Upper lobe of right lung (tissue), 1 donor: ENCODE results near the gene RASL10B. TPM values are rescaled to one million over a fixed set of nuclear protein-coding genes. Genes with fewer than 3 reads are reported as not detected.

Experiments
- ATAC-seq: fragments of 200-7000 bp; cut with Tn5 transposase; one replicate; pipeline ENCODE4 v1.9.1; 2020; ENCODE audit warnings: mild to moderate bottlenecking, moderate library complexity
- DNase-seq: peaks from one replicate; pipeline ENCODE4 v3.0.0-alpha.2; 2020
- H3K27ac ChIP-seq: fragments of 200-600 bp; one replicate; pipeline ENCODE4 v1.8.0; 2022
- H3K27me3 ChIP-seq: fragments of 200-600 bp; one replicate; pipeline ENCODE4 v1.8.0; 2022; ENCODE audit warnings: mild to moderate bottlenecking
- H3K36me3 ChIP-seq: fragments of 200-600 bp; one replicate; pipeline ENCODE4 v1.8.0; 2022
- H3K4me1 ChIP-seq: fragments of 200-600 bp; one replicate; pipeline ENCODE4 v1.8.0; 2022
- H3K4me3 ChIP-seq: fragments of 200-600 bp; one replicate; pipeline ENCODE4 v1.8.0; 2022; ENCODE audit warnings: mild to moderate bottlenecking
- H3K9me3 ChIP-seq: fragments of 200-600 bp; one replicate; pipeline ENCODE4 v1.8.0; 2022
- CTCF ChIP-seq: fragments of 200-600 bp; IDR thresholded peaks from one replicate; pipeline ENCODE4 v1.8.0; 2022; ENCODE audit warnings: antibody characterized with exemption
- intact Hi-C: fragments of 100-400 bp; cut with DNase I; formaldehyde crosslinking; loops from one replicate; pipeline ENCODE4 v1.11.0; 2022
- total RNA-seq: library from RNA; stranded (reverse); fragmentation: NEBNext Ultra II Directional; extraction: Animal tissue kit (Norgen Biotek cat#: 25700); gene quantifications from one replicate; pipeline ENCODE4 v1.2.1, GENCODE V29; 2021
- donor health status: DM: no; HTN: yes; CAD: no; lungs with severe emphysema.

RASL10B gene
- total RNA-seq, 1 donor from 2014 or later = 2.2 TPM

- Histone ChIP-seq H3K27ac (peak overlapping the region; percentile 70), H3K27me3 (no peaks in the 10 kb centered on the region), H3K4me1 (peaks cover 43% of the 10 kb centered on the region), H3K4me3 (no peak overlapping the region), H3K36me3 (no peaks in the 10 kb centered on the region), H3K9me3 (no peaks in the 10 kb centered on the region)
- DNase-seq = peak; percentile 80
- intact Hi-C loops = no loop called here
- ATAC-seq = peak; percentile 55
- TF ChIP-seq CTCF = no peak
These were observed 43.1 kb downstream of the RASL10B start for GRCh38 chr17:35774499-35774898.

GRCh38 chr17:35775039-35775438 lies 43.6 kb downstream of the RASL10B start:
- no peaks in the 10 kb centered on the region for H3K9me3 ChIP-seq
- intact Hi-C loops = no loop called here
- TF ChIP-seq CTCF = no peak
- peaks cover 43% of the 10 kb centered on the region for H3K4me1 ChIP-seq
- no peak overlapping the region for H3K4me3 ChIP-seq
- no peaks in the 10 kb centered on the region for H3K27me3 ChIP-seq
- ATAC-seq (no peak), DNase-seq (no peak)
- H3K27ac ChIP-seq = peak overlapping the region; percentile 70
- no peaks in the 10 kb centered on the region for H3K36me3 ChIP-seq

- H3K27ac ChIP-seq = peak overlapping the region; percentile 70
- no peak overlapping the region for H3K4me3 ChIP-seq
- H3K36me3 ChIP-seq = no peaks in the 10 kb centered on the region
- ATAC-seq (no peak), DNase-seq (no peak)
- intact Hi-C loops = no loop called here
- H3K4me1 ChIP-seq = peaks cover 43% of the 10 kb centered on the region
- no peak for TF ChIP-seq CTCF
- no peaks in the 10 kb centered on the region for H3K27me3 ChIP-seq
- H3K9me3 ChIP-seq = no peaks in the 10 kb centered on the region
These were observed 44.1 kb downstream of the RASL10B start for GRCh38 chr17:35775583-35775982.

- no peak for ATAC-seq
- no peak for TF ChIP-seq CTCF
- Histone ChIP-seq H3K4me1 (peaks cover 52% of the 10 kb centered on the region), H3K4me3 (no peak overlapping the region), H3K9me3 (no peaks in the 10 kb centered on the region), H3K36me3 (no peaks in the 10 kb centered on the region), H3K27me3 (no peaks in the 10 kb centered on the region), H3K27ac (peak overlapping the region; percentile 49)
- intact Hi-C loops = no loop called here
- no peak for DNase-seq
These were observed 47.3 kb downstream of the RASL10B start for GRCh38 chr17:35778641-35779196.

- TF ChIP-seq CTCF = no peak
- Histone ChIP-seq H3K4me3 (no peak overlapping the region), H3K36me3 (no peaks in the 10 kb centered on the region), H3K9me3 (no peaks in the 10 kb centered on the region), H3K4me1 (peaks cover 37% of the 10 kb centered on the region), H3K27ac (no peak overlapping the region), H3K27me3 (no peaks in the 10 kb centered on the region)
- intact Hi-C loops = no loop called here
- ATAC-seq = no peak
- no peak for DNase-seq
These were observed 49.5 kb downstream of the RASL10B start for GRCh38 chr17:35780950-35781349.

- Histone ChIP-seq H3K36me3 (no peaks in the 10 kb centered on the region), H3K9me3 (no peaks in the 10 kb centered on the region), H3K27ac (peak overlapping the region; percentile 55), H3K27me3 (no peaks in the 10 kb centered on the region), H3K4me3 (no peak overlapping the region), H3K4me1 (peaks cover 41% of the 10 kb centered on the region)
- no peak for TF ChIP-seq CTCF
- peak; percentile 16 for ATAC-seq
- DNase-seq = no peak
- intact Hi-C loops = no loop called here
These were observed 53.5 kb downstream of the RASL10B start for GRCh38 chr17:35784895-35785294.
